Neural crest cell (in vitro differentiated cells): ENCODE results near the gene RNF212. TPM values are rescaled to one million over a fixed set of nuclear protein-coding genes. Genes with fewer than 3 reads are reported as not detected.
"Not testable (repeated sequence)": the region's sequence is repeated elsewhere in the genome, so short reads cannot be mapped to it uniquely, and the experiment has no call there.

Experiments
- DNase-seq: peaks from one replicate; pipeline ENCODE4 v3.0.0; 2021; ENCODE audit warnings: low read depth, mixed read lengths, low spot score
- H3K27ac Mint-ChIP-seq: one replicate; pipeline ENCODE4 v1.8.0; 2021; ENCODE audit warnings: mild to moderate bottlenecking, mixed read lengths; ENCODE audit not compliant: unreplicated experiment
- H3K27me3 Mint-ChIP-seq: 2 replicates; pipeline ENCODE4 v1.8.0; 2021; ENCODE audit warnings: low read depth, mild to moderate bottlenecking, mixed read lengths
- H3K36me3 Mint-ChIP-seq: 2 replicates; pipeline ENCODE4 v1.8.0; 2021; ENCODE audit warnings: low read depth, mild to moderate bottlenecking, mixed read lengths
- H3K4me1 Mint-ChIP-seq: 2 replicates; pipeline ENCODE4 v1.8.0; 2021; ENCODE audit warnings: mixed read lengths
- H3K4me3 Mint-ChIP-seq: one replicate; pipeline ENCODE4 v1.8.0; 2021; ENCODE audit warnings: mild to moderate bottlenecking, mixed read lengths
- H3K9me3 Mint-ChIP-seq: 2 replicates; pipeline ENCODE4 v1.8.0; 2021; ENCODE audit warnings: mixed read lengths
- CTCF ChIP-seq: fragments of 200-600 bp; sonication (generic); conservative IDR thresholded peaks from 2 replicates; pipeline ENCODE4 v1.5.0; 2021; ENCODE audit warnings: antibody characterized with exemption, mild to moderate bottlenecking
- total RNA-seq: library from RNA; stranded (reverse); gene quantifications from 2 replicates; pipeline ENCODE4 v1.2.1, GENCODE V29; 2021

The RNF212 gene
- total RNA-seq, 1 donor from 2014 or later, result 2.7 TPM

GRCh38 chr4:1130316-1131186, 17.2 kb upstream of the RNF212 start:
- H3K9me3 Mint-ChIP-seq, result no peaks in the 10 kb centered on the region
- no peaks in the 10 kb centered on the region for H3K4me1 Mint-ChIP-seq
- peak; percentile 69 for DNase-seq
- H3K27me3 Mint-ChIP-seq, result peaks cover 63% of the 10 kb centered on the region
- H3K36me3 Mint-ChIP-seq, result no peaks in the 10 kb centered on the region
- peak; percentile 99 for TF ChIP-seq CTCF
- no peak overlapping the region for H3K4me3 Mint-ChIP-seq
- H3K27ac Mint-ChIP-seq, result no peak overlapping the region

GRCh38 chr4:1126506-1126905, 13.1 kb upstream of the RNF212 start:
- Mint-ChIP-seq H3K27ac (no peak overlapping the region), H3K36me3 (no peaks in the 10 kb centered on the region), H3K4me3 (no peak overlapping the region), H3K4me1 (no peaks in the 10 kb centered on the region), H3K27me3 (peaks cover 65% of the 10 kb centered on the region), H3K9me3 (peaks cover 3% of the 10 kb centered on the region)
- DNase-seq, result no peak
- TF ChIP-seq CTCF, result no peak

- H3K36me3 Mint-ChIP-seq, DNase-seq, H3K4me3 Mint-ChIP-seq, H3K9me3 Mint-ChIP-seq, H3K27ac Mint-ChIP-seq, H3K4me1 Mint-ChIP-seq: not testable (repeated sequence)
- H3K27me3 Mint-ChIP-seq, result peaks cover 72% of the 10 kb centered on the region
These were observed 12.1 kb upstream of the RNF212 start for GRCh38 chr4:1125466-1125865.

- no peak overlapping the region for H3K27ac Mint-ChIP-seq
These were observed 11.5 kb upstream of the RNF212 start for GRCh38 chr4:1124818-1125217.

GRCh38 chr4:1122505-1122904, 9.1 kb upstream of the RNF212 start:
- H3K27me3 Mint-ChIP-seq, result peaks cover 66% of the 10 kb centered on the region

More at GRCh38 chr4:1124818-1125217, 11.5 kb upstream of the RNF212 start:
- no peaks in the 10 kb centered on the region for H3K36me3 Mint-ChIP-seq
- TF ChIP-seq CTCF, result no peak
- peaks cover 73% of the 10 kb centered on the region for H3K27me3 Mint-ChIP-seq
- peaks cover 3% of the 10 kb centered on the region for H3K9me3 Mint-ChIP-seq
- no peaks in the 10 kb centered on the region for H3K4me1 Mint-ChIP-seq
- H3K4me3 Mint-ChIP-seq, result no peak overlapping the region
- no peak for DNase-seq

More at GRCh38 chr4:1122505-1122904, 9.1 kb upstream of the RNF212 start:
- H3K4me1 Mint-ChIP-seq, result no peaks in the 10 kb centered on the region
- no peak overlapping the region for H3K27ac Mint-ChIP-seq
- H3K4me3 Mint-ChIP-seq, result no peak overlapping the region
- TF ChIP-seq CTCF, result no peak
- H3K36me3 Mint-ChIP-seq, result no peaks in the 10 kb centered on the region
- no peak for DNase-seq
- H3K9me3 Mint-ChIP-seq, result peaks cover 3% of the 10 kb centered on the region
